ENCODE measurements around the gene MYT1. TPM values are rescaled to one million over a fixed set of nuclear protein-coding genes. Genes with fewer than 3 reads are reported as not detected.
"Not testable (repeated sequence)": the region's sequence is repeated elsewhere in the genome, so short reads cannot be mapped to it uniquely, and the experiment has no call there.

The MYT1 gene
- total RNA-seq, 1 donor from 2014 or later: 0.74 TPM

DNA sequence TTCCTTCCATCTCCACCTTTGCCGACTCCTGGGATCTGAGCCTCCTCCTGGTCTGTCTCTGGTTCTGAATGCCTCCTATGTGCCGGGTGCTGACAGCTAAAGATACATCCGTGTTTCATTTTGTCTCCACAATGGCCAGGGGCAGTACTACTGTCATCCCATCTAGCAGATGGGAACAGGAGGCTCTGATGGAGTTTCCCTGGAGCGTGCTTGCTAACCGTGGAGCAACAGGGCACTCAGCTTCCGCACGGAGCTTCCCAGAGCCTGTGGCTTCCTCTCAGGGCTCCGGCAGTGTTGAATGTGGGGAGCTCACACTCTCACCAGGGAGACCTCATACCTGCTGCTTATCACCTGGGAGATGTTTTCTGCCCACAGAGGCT lies 45.0 kb upstream of the MYT1 start:
- no peak for DNase-seq (ENCODE audit: low spot score)
- Mint-ChIP-seq H3K27me3 (ENCODE audit: unreplicated experiment) (peaks cover 6% of the 10 kb centered on the region), H3K9me3 (ENCODE audit: unreplicated experiment) (no peaks in the 10 kb centered on the region), H3K36me3 (ENCODE audit: low read depth, unreplicated experiment) (no peaks in the 10 kb centered on the region), H3K27ac (ENCODE audit: unreplicated experiment) (no peak overlapping the region), H3K4me1 (ENCODE audit: unreplicated experiment) (peaks cover 2% of the 10 kb centered on the region), H3K4me3 (ENCODE audit: unreplicated experiment) (no peak overlapping the region)
- TF ChIP-seq, protein P1, sequence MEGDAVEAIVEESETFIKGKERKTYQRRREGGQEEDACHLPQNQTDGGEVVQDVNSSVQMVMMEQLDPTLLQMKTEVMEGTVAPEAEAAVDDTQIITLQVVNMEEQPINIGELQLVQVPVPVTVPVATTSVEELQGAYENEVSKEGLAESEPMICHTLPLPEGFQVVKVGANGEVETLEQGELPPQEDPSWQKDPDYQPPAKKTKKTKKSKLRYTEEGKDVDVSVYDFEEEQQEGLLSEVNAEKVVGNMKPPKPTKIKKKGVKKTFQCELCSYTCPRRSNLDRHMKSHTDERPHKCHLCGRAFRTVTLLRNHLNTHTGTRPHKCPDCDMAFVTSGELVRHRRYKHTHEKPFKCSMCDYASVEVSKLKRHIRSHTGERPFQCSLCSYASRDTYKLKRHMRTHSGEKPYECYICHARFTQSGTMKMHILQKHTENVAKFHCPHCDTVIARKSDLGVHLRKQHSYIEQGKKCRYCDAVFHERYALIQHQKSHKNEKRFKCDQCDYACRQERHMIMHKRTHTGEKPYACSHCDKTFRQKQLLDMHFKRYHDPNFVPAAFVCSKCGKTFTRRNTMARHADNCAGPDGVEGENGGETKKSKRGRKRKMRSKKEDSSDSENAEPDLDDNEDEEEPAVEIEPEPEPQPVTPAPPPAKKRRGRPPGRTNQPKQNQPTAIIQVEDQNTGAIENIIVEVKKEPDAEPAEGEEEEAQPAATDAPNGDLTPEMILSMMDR (IDR thresholded peaks at IDR 0.05; ENCODE audit: unreplicated experiment): no peak

DNA sequence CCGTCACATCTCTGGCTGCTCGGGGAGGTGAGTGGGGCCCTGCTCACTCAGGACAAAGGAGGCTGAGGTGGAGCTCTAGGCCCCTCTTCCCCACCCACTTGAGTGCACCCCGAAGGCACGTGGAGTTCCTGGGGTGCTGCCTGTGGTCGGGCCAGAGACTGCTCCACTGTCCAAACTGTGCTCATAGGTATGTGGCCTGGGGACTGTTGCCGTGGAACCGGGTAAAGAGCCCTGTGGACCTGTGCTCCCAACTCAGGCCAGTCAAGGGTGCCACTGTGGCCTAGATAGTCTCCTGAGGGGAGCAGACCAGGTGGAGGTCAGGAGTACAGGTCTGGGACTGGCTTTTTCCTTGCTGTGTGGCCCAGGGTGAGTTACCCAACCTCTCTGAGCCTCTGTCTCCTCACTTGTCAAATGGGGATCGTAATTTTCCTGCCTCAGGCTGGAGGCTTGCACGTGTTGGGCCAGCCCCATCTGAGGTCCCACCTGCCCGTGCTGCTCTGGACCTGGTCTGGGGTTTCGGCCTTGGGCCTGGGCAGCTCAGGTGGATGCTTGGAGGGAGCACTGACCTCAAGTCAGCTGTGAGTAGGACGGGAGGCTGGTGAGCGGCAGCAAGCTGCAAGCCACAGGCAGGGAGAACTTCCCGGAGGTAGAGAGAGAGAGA lies 44.4 kb upstream of the MYT1 start:
- Mint-ChIP-seq H3K27ac (ENCODE audit: unreplicated experiment) (no peak overlapping the region), H3K9me3 (ENCODE audit: unreplicated experiment) (no peaks in the 10 kb centered on the region), H3K36me3 (ENCODE audit: low read depth, unreplicated experiment) (no peaks in the 10 kb centered on the region), H3K4me1 (ENCODE audit: unreplicated experiment) (peaks cover 2% of the 10 kb centered on the region), H3K27me3 (ENCODE audit: unreplicated experiment) (peaks cover 6% of the 10 kb centered on the region), H3K4me3 (ENCODE audit: unreplicated experiment) (no peak overlapping the region)
- TF ChIP-seq, protein P1 (IDR thresholded peaks at IDR 0.05; ENCODE audit: unreplicated experiment): no peak
- no peak for DNase-seq (ENCODE audit: low spot score)

DNA sequence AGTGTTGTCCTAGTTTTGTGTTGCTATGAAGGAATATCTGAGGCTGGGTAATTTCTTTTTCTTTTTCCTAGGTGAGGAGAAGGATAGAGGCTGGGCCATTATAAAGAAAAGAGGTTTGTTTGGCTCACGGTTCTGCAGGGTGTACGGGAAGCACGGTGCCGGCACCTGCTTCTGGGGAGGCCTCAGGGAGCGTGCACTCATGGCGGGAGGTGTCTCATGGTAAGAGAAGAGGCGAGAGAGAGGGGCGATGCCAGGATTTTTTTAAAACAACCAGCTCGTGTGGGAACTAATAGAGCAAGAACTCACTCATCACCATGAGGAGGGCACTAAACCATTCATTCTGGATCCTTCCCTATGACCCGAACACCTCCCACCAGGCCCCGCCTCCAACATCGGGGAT lies 42.7 kb upstream of the MYT1 start:
- Mint-ChIP-seq H3K36me3 (ENCODE audit: low read depth, unreplicated experiment) (no peaks in the 10 kb centered on the region), H3K4me1 (ENCODE audit: unreplicated experiment) (peaks cover 2% of the 10 kb centered on the region), H3K27me3 (ENCODE audit: unreplicated experiment) (peaks cover 4% of the 10 kb centered on the region), H3K9me3 (ENCODE audit: unreplicated experiment) (no peaks in the 10 kb centered on the region), H3K27ac (ENCODE audit: unreplicated experiment) (no peak overlapping the region), H3K4me3 (ENCODE audit: unreplicated experiment) (no peak overlapping the region)
- TF ChIP-seq, protein P1 (IDR thresholded peaks at IDR 0.05; ENCODE audit: unreplicated experiment): no peak
- DNase-seq (ENCODE audit: low spot score): no peak

DNA sequence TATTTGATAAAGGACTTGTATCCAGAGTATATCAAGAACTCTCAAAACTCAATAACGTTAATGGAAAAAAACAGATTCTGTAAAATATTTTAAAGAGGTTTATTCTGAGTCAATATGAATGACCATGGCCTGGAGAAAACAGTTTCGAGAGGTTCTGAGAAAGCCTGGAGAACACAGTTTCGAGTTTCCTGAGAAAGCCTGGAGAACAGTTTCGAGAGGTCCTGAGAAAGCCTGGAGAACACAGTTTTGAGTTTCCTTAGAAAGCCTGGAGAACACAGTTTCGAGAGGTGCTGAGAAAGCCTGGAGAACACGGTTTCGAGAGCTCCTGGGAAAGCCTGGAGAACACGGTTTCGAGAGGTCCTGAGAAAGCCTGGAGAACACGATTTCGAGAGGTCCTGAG lies 41.3 kb upstream of the MYT1 start:
- H3K4me3 Mint-ChIP-seq (ENCODE audit: unreplicated experiment); H3K4me1 Mint-ChIP-seq (ENCODE audit: unreplicated experiment); H3K27ac Mint-ChIP-seq (ENCODE audit: unreplicated experiment); H3K36me3 Mint-ChIP-seq (ENCODE audit: low read depth, unreplicated experiment); H3K27me3 Mint-ChIP-seq (ENCODE audit: unreplicated experiment); DNase-seq (ENCODE audit: low spot score); H3K9me3 Mint-ChIP-seq (ENCODE audit: unreplicated experiment): not testable (repeated sequence)

DNA sequence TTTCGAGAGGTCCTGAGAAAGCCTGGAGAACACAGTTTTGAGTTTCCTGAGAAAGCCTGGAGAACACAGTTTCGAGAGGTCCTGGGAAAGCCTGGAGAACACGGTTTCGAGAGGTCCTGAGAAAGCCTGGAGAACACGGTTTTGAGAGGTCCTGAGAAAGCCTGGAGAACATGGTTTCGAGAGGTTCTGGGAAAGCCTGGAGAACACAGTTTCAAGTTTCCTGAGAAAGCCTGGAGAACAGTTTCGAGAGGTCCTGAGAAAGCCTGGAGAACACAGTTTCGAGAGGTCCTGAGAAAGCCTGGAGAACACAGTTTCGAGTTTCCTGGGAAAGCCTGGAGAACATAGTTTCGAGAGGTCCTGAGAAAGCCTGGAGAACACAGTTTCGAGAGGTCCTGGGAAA lies 40.7 kb upstream of the MYT1 start:
- H3K9me3 Mint-ChIP-seq (ENCODE audit: unreplicated experiment); H3K27ac Mint-ChIP-seq (ENCODE audit: unreplicated experiment); H3K36me3 Mint-ChIP-seq (ENCODE audit: low read depth, unreplicated experiment); H3K27me3 Mint-ChIP-seq (ENCODE audit: unreplicated experiment); DNase-seq (ENCODE audit: low spot score); H3K4me1 Mint-ChIP-seq (ENCODE audit: unreplicated experiment); H3K4me3 Mint-ChIP-seq (ENCODE audit: unreplicated experiment): not testable (repeated sequence)

DNA sequence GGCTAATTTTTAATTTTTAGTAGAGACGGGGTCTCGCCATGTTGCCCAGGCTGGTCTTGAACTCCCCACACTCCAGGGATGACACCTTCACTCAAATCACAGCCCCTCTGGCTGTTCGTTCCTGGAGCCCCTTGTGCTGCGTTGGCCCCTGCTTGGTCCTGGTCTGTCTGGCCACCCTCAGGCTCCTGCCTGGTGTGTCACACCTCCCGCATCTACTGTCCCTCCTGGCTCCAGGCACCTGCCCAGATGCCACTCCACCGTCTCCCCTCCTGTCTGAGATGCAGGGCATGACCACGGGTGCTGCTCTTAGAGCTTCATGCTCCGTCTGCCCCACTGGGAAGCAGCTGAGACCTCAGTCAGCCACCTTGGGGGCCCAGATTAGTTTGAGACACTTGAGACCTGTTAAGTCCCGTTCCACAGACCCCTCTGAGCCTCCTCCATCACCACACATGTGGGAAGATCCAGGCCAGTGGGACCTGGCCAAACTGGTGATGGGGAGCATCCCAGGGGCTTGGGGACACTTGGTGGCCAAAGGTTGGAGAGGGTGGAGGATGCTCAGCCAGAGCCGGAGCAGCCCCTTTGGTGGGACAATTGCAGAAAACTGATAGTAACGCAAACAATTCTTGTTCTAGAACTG lies 35.0 kb upstream of the MYT1 start:
- H3K36me3 Mint-ChIP-seq (ENCODE audit: low read depth, unreplicated experiment): no peaks in the 10 kb centered on the region
- H3K4me1 Mint-ChIP-seq (ENCODE audit: unreplicated experiment): no peaks in the 10 kb centered on the region
- no peak overlapping the region for H3K27ac Mint-ChIP-seq (ENCODE audit: unreplicated experiment)
- H3K4me3 Mint-ChIP-seq (ENCODE audit: unreplicated experiment): no peak overlapping the region
- TF ChIP-seq, protein P1 (IDR thresholded peaks at IDR 0.05; ENCODE audit: unreplicated experiment): no peak
- H3K27me3 Mint-ChIP-seq (ENCODE audit: unreplicated experiment): peaks cover 6% of the 10 kb centered on the region
- no peaks in the 10 kb centered on the region for H3K9me3 Mint-ChIP-seq (ENCODE audit: unreplicated experiment)
- DNase-seq (ENCODE audit: low spot score): no peak

Data from endothelial cell (in vitro differentiated cells).